Measurements from ENCODE around the gene ZDHHC21.

- TF ChIP-seq, protein P1, sequence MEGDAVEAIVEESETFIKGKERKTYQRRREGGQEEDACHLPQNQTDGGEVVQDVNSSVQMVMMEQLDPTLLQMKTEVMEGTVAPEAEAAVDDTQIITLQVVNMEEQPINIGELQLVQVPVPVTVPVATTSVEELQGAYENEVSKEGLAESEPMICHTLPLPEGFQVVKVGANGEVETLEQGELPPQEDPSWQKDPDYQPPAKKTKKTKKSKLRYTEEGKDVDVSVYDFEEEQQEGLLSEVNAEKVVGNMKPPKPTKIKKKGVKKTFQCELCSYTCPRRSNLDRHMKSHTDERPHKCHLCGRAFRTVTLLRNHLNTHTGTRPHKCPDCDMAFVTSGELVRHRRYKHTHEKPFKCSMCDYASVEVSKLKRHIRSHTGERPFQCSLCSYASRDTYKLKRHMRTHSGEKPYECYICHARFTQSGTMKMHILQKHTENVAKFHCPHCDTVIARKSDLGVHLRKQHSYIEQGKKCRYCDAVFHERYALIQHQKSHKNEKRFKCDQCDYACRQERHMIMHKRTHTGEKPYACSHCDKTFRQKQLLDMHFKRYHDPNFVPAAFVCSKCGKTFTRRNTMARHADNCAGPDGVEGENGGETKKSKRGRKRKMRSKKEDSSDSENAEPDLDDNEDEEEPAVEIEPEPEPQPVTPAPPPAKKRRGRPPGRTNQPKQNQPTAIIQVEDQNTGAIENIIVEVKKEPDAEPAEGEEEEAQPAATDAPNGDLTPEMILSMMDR (IDR thresholded peaks at IDR 0.05), result no peak
- no peak for TF ChIP-seq POLR2AphosphoS5 (IDR thresholded peaks at IDR 0.05)
- TF ChIP-seq POLR2A (IDR thresholded peaks at IDR 0.05), result no peak
Measured at GRCh38 chr9:14713187-14713767, 20.0 kb upstream of the ZDHHC21 start.

Measured in prostate gland (tissue), 2 donors.